Loucy (cell line): ENCODE data around the gene ITIH6.
"Not testable (repeated sequence)": the region's sequence is repeated elsewhere in the genome, so short reads cannot be mapped to it uniquely, and the experiment has no call there.

Experiments used
- EZH2phosphoT487 ChIP-seq: fragments of 200-600 bp; IDR thresholded peaks from 2 replicates; pipeline ENCODE4 v1.6.1; 2018; ENCODE audit warnings: antibody characterized with exemption, mild to moderate bottlenecking, moderate library complexity, borderline replicate concordance
- TF ChIP-seq, protein P1 (sequence below): fragments of 200-600 bp; sonication (generic); conservative IDR thresholded peaks from 2 replicates; pipeline ENCODE4 v1.5.1; 2014; ENCODE audit warnings: mild to moderate bottlenecking, antibody characterized with exemption, low read length

DNA sequence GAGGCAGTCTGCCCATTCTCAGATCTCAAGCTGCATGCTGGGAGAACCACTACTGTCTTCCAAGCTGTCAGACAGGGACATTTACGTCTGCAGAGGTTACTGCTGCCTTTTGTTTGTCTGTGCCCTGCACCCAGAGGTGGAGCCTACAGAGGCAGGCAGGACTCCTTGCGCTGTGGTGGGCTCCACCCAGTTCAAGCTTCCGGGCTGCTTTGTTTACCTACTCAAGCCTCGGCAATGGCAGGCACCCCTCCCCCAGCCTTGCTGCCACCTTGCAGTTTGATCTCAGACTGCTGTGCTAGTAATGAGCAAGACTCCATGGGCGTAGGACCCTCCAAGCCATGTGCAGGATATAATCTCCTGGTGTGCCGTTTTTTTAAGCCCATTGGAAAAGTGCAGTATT lies 59.5 kb downstream of the ITIH6 start:
- TF ChIP-seq, protein P1, sequence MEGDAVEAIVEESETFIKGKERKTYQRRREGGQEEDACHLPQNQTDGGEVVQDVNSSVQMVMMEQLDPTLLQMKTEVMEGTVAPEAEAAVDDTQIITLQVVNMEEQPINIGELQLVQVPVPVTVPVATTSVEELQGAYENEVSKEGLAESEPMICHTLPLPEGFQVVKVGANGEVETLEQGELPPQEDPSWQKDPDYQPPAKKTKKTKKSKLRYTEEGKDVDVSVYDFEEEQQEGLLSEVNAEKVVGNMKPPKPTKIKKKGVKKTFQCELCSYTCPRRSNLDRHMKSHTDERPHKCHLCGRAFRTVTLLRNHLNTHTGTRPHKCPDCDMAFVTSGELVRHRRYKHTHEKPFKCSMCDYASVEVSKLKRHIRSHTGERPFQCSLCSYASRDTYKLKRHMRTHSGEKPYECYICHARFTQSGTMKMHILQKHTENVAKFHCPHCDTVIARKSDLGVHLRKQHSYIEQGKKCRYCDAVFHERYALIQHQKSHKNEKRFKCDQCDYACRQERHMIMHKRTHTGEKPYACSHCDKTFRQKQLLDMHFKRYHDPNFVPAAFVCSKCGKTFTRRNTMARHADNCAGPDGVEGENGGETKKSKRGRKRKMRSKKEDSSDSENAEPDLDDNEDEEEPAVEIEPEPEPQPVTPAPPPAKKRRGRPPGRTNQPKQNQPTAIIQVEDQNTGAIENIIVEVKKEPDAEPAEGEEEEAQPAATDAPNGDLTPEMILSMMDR = not testable (repeated sequence)
- TF ChIP-seq EZH2phosphoT487 = not testable (repeated sequence)
